DOHH2 (cell line): ENCODE measurements around the gene NKTR.
"Not testable (repeated sequence)": the region's sequence is repeated elsewhere in the genome, so short reads cannot be mapped to it uniquely, and the experiment has no call there.

Source experiments
- H3F3A ChIP-seq: fragments of 200-600 bp; sonication (generic), shearing (Covaris generic); 2 replicates; pipeline ENCODE4 v1.6.0; 2016; ENCODE audit warnings: antibody characterized with exemption, mild to moderate bottlenecking; ENCODE audit not compliant: control insufficient read depth, insufficient read depth
- H3K27ac ChIP-seq: fragments of 200-600 bp; sonication (generic); 2 replicates; pipeline ENCODE4 v1.5.1; 2014; ENCODE audit warnings: low read depth, mild to moderate bottlenecking, low read length, moderate library complexity
- H3K27me3 ChIP-seq: fragments of 200-600 bp; sonication (generic); 2 replicates; pipeline ENCODE4 v1.6.1; 2014; ENCODE audit warnings: mild to moderate bottlenecking, low read length, mixed read lengths; ENCODE audit not compliant: control insufficient read depth
- H3K36me3 ChIP-seq: fragments of 200-600 bp; sonication (generic); 2 replicates; pipeline ENCODE4 v1.6.1; 2014; ENCODE audit warnings: mild to moderate bottlenecking, low read length, moderate library complexity, mixed read lengths; ENCODE audit not compliant: control insufficient read depth
- H3K4me1 ChIP-seq: fragments of 200-600 bp; sonication (generic); 2 replicates; pipeline ENCODE4 v1.6.1; 2014; ENCODE audit warnings: mild to moderate bottlenecking, low read length, mixed read lengths; ENCODE audit not compliant: control insufficient read depth
- H3K4me2 ChIP-seq: fragments of 200-600 bp; sonication (generic); 2 replicates; pipeline ENCODE4 v1.6.0; 2014; ENCODE audit warnings: mild to moderate bottlenecking, low read length, moderate library complexity
- H3K4me3 ChIP-seq: fragments of 200-600 bp; sonication (generic); 2 replicates; pipeline ENCODE4 v1.5.1; 2014; ENCODE audit warnings: mild to moderate bottlenecking, low read length, mixed read lengths
- H3K79me2 ChIP-seq: fragments of 200-600 bp; sonication (generic); 2 replicates; pipeline ENCODE4 v1.6.1; 2014; ENCODE audit warnings: mild to moderate bottlenecking, low read length, mixed read lengths; ENCODE audit not compliant: control insufficient read depth
- H3K9me2 ChIP-seq: fragments of 200-600 bp; sonication (generic); replicated peaks from 2 replicates; pipeline ENCODE4 v1.6.1; 2014; ENCODE audit warnings: mild to moderate bottlenecking, low read length, mixed read lengths; ENCODE audit not compliant: control insufficient read depth
- H3K9me3 ChIP-seq: fragments of 200-600 bp; sonication (generic); 2 replicates; pipeline ENCODE4 v1.6.1; 2014; ENCODE audit warnings: antibody characterized with exemption, low read length, mixed read lengths; ENCODE audit not compliant: control insufficient read depth, insufficient read depth
- H4K20me1 ChIP-seq: fragments of 200-600 bp; sonication (generic); 2 replicates; pipeline ENCODE4 v1.6.0; 2014; ENCODE audit warnings: low read depth, mild to moderate bottlenecking, antibody characterized with exemption, low read length, moderate library complexity; ENCODE audit not compliant: control insufficient read depth, insufficient read depth
- CTCF ChIP-seq: fragments of 200-600 bp; sonication (generic); IDR thresholded peaks from one replicate; pipeline ENCODE4 v1.5.1; 2014; ENCODE audit warnings: antibody characterized with exemption, mild to moderate bottlenecking, low read depth, low read length; ENCODE audit not compliant: poor library complexity, severe bottlenecking
- EZH2phosphoT487 ChIP-seq: fragments of 200-600 bp; sonication (generic); IDR thresholded peaks from 2 replicates; pipeline ENCODE4 v1.6.1; 2017; ENCODE audit warnings: borderline replicate concordance, mild to moderate bottlenecking, antibody characterized with exemption, low read length, moderate library complexity, mixed read lengths

NKTR gene

GRCh38 chr3:42591811-42592210 lies 8.7 kb upstream of the NKTR start:
- peaks cover 40% of the 10 kb centered on the region for H3K4me1 ChIP-seq
- H3K9me2 ChIP-seq: no peaks in the 10 kb centered on the region
- TF ChIP-seq CTCF: no peak
- no peak for TF ChIP-seq EZH2phosphoT487
- H4K20me1 ChIP-seq: no peaks in the 10 kb centered on the region
- peak overlapping the region; percentile 71 for H3K4me2 ChIP-seq
- H3F3A ChIP-seq: peaks cover 28% of the 10 kb centered on the region
- H3K27ac ChIP-seq: peak overlapping the region; percentile 48
- peak overlapping the region; percentile 78 for H3K4me3 ChIP-seq
- no peaks in the 10 kb centered on the region for H3K27me3 ChIP-seq
- H3K79me2 ChIP-seq: peaks cover 53% of the 10 kb centered on the region
- no peaks in the 10 kb centered on the region for H3K9me3 ChIP-seq
- peaks cover 55% of the 10 kb centered on the region for H3K36me3 ChIP-seq

- Histone ChIP-seq H3K4me1 (peaks cover 40% of the 10 kb centered on the region), H4K20me1 (no peaks in the 10 kb centered on the region), H3K27me3 (no peaks in the 10 kb centered on the region), H3F3A (peaks cover 35% of the 10 kb centered on the region), H3K9me3 (no peaks in the 10 kb centered on the region), H3K36me3 (peaks cover 66% of the 10 kb centered on the region), H3K4me2 (peak overlapping the region; percentile 71), H3K27ac (no peak overlapping the region), H3K79me2 (peaks cover 57% of the 10 kb centered on the region), H3K9me2 (no peaks in the 10 kb centered on the region), H3K4me3 (no peak overlapping the region)
- TF ChIP-seq EZH2phosphoT487: no peak
- no peak for TF ChIP-seq CTCF
Observed at GRCh38 chr3:42593635-42594034, 6.9 kb upstream of the NKTR start.

- TF ChIP-seq CTCF (no peak), EZH2phosphoT487 (no peak)
- peaks cover 38% of the 10 kb centered on the region for H3F3A ChIP-seq
- H4K20me1 ChIP-seq: no peaks in the 10 kb centered on the region
- no peak overlapping the region for H3K4me2 ChIP-seq
- no peak overlapping the region for H3K27ac ChIP-seq
- no peaks in the 10 kb centered on the region for H3K9me2 ChIP-seq
- H3K79me2 ChIP-seq: peaks cover 53% of the 10 kb centered on the region
- H3K4me3 ChIP-seq: no peak overlapping the region
- H3K27me3 ChIP-seq: no peaks in the 10 kb centered on the region
- peaks cover 63% of the 10 kb centered on the region for H3K36me3 ChIP-seq
- no peaks in the 10 kb centered on the region for H3K9me3 ChIP-seq
- H3K4me1 ChIP-seq: peaks cover 36% of the 10 kb centered on the region
Observed at GRCh38 chr3:42595682-42596081, 4.8 kb upstream of the NKTR start.

GRCh38 chr3:42597098-42597497 lies 3.4 kb upstream of the NKTR start:
- Histone ChIP-seq H3K79me2 (peaks cover 53% of the 10 kb centered on the region), H3F3A (peaks cover 47% of the 10 kb centered on the region), H3K36me3 (peaks cover 62% of the 10 kb centered on the region), H3K4me1 (peaks cover 31% of the 10 kb centered on the region)
- H3K9me3 ChIP-seq, H3K4me2 ChIP-seq, H3K27me3 ChIP-seq, H3K9me2 ChIP-seq, H3K4me3 ChIP-seq, H4K20me1 ChIP-seq, H3K27ac ChIP-seq: not testable (repeated sequence)
